C1 segment of cervical spinal cord (tissue), 14 donors: ENCODE data around the gene PELI1.
A peak's percentile ranks its signal among the peaks of the same experiment; 100 is the strongest.

Experiments
- DNase-seq, 14 donors: peaks; one replicate each; lab custom pipeline; 2025; lab: John Stamatoyannopoulos, UW

The PELI1 gene

GRCh38 chr2:64157792-64158191 lies 13.6 kb upstream of the PELI1 start:
- DNase-seq, result no peak

- DNase-seq, result no peak
Measured at GRCh38 chr2:64153811-64154210, 9.6 kb upstream of the PELI1 start.

DNA sequence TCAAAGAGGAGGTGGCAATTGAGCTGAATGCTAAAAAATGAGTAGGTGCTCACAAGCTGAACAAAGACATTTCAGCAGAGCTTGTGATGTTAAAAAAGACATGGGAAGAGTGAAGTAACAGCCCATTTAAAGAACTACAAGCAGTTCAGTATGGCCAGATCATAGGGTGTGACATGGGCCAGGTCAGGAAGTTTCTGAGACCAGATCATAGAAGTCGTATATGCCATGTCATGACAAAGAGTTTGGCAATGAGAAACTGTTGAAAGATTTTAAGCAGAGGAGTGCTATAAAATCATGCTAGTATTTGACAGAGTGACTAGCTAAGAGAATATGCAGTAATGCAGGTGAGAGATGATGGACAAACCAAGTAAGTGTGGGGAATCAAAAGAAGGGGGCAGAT lies 7.3 kb upstream of the PELI1 start:
- no peak for DNase-seq

DNA sequence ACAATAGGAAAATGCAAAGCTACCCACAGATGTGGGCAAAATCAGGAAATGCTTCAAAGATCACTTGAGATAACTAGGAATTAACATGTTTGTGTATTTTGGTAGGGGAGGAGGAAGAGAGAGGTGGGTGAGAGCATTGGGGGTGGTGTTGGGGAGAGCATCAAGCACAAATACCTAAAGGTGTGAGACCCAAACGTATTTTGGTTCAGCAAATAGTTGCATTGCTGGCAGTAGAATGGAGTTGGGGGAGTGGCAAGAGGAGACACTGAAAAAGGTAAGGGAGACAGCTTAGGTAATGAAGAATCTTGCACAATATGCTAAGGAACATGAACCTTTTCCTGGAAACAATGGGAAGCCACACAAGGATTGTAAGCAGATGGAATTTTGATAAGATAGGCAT lies 1.5 kb upstream of the PELI1 start:
- no peak for DNase-seq

GRCh38 chr2:64145119-64145518 lies 899 bp upstream of the PELI1 start:
- peak in 1 of 14 donors; percentile 7 for DNase-seq

DNA sequence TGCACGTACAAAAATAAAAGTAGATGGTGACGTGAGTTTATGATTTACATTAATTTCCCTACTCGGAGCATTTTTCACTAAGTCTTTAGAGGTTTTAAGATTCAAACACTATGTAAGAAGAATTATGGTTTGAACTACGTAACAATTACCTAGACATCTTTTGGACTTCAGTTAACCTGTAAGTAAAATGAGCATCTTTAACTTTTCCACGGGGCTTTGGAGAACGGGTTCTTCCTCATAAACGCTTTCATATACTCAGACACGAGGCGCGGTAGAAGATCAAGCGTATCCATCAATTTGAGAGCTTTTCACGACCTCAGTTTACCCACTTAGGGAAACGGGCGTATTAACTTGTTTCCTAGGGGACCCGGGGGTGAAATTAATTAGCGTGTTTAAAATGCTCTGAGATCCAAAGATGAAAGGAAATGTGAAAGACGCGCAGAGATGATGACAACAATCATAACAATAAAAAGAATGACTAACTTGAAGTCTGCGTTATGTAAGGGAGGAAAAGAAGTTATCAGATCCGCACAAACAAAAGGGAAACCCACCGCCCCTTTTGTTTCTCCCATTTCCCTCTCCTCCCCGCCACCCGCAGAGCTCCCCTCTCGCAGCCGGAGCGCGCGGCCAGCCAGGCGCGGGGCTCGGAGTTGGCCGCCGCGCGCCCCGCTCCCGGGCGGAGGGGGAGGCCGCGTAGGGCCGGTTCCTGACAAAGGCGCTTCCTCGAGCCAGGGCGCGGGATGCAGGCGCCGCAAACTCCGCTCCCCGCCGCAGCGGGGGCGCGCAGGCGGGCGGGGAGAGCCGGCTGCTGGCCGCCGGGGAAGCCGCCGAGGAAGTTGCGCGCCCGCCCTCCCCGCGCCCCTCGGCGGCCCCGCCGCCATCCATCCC lies 807 bp downstream of the PELI1 start:
- DNase-seq, result peak in 7 of 14 donors; percentile 44 to 85 (median 65)

DNA sequence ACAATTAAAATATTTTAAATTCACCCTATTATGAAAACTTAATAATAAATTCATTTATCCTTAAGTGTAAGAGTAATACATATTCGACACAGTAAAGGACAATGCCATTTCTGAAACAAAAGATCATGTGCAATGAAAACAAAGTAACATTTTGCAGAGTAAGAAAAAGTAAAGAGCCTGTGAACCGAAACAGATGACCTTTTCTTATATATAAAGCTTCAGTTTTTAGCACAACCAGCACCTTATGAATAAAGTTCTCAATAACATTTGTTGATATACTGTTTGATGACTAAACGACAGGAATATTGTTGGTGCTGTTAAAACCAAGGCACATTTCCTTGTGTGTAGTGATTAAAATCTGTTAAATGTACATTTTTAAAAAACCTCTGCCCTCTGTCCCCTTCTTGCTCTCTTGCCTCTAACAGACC lies 1.5 kb downstream of the PELI1 start:
- DNase-seq, result peak in 1 of 14 donors; percentile 39

- DNase-seq, result no peak
Measured at GRCh38 chr2:64141674-64142405, 2.4 kb downstream of the PELI1 start.

GRCh38 chr2:64140665-64141200 lies 3.5 kb downstream of the PELI1 start:
- DNase-seq, result no peak

DNA sequence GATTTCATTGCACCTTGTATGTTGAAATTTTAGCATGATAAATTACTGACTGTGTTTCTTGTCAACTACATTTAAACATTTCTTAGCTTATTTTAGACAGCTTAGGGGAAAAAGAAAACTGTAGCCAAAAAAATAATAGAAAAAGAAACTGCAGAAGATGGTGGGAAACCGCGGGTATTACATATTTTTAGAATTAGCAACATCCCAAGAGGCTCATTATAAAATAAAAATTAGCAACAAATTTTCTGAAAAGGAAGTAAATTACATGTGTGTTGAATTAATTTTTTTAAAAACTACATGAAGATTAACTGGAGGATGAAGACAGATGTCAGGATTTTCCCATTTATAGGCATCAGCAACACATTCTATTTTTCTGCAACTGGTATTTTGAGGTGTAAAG lies 4.3 kb downstream of the PELI1 start:
- no peak for DNase-seq

DNA sequence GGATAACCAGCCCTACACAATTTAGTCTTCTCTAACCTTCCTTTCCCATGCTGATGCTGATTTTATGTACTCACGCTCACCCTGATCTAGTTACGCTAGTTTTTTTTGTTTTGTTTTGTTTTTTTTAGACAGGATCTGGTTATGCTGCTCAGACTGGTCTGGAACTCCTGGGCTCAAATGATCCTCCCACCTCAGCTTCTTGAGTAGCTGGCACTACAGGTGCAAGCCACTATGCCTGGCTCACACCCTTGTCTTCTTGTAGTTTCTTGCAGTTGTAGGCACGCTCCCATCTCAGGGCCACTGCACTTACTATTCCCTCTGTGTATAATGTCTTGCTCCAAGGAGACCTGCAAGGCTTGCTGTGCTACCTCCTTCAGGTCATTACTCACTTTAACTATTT lies 6.2 kb downstream of the PELI1 start:
- DNase-seq, result no peak

- DNase-seq, result no peak
Measured at GRCh38 chr2:64137567-64137966, 6.7 kb downstream of the PELI1 start.

DNA sequence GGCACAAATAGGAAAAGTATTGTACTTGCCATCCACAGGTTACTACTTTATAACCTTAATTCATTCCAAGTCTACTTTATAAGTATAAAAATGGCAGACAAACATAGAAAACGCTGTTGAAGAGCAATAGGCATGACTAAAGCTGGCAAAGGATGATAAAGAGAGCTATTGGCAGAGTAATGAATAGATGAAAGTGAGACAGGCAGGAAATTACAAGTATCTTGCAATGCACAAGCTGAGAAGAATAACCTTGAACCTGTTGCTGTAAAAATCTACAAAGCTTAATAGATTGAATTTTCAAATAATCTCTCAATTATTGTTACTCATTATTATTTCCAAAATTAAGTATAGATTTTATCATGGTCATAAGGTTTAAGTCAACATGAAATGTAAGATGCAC lies 8.8 kb downstream of the PELI1 start:
- no peak for DNase-seq

DNA sequence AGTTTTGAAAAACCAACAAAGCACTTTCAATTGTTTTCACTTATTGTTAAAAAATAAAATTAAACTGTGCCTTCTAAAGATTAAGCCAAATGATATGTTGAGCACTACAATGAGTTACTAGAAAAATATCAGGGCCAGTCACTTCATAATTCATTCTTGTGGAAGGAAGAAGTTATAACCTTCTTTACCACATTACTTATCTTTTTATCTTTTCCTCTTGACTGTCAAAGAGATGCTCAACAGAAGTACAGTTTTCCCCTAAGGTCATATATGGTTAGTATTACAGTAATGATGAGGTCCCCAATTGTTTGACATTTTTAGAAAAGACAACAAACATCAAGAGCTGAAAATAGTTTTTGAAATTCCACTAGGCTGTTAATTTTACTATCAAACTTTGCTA lies 9.4 kb downstream of the PELI1 start:
- no peak for DNase-seq

- DNase-seq, result no peak
Measured at GRCh38 chr2:64133828-64134227, 10.4 kb downstream of the PELI1 start.

DNA sequence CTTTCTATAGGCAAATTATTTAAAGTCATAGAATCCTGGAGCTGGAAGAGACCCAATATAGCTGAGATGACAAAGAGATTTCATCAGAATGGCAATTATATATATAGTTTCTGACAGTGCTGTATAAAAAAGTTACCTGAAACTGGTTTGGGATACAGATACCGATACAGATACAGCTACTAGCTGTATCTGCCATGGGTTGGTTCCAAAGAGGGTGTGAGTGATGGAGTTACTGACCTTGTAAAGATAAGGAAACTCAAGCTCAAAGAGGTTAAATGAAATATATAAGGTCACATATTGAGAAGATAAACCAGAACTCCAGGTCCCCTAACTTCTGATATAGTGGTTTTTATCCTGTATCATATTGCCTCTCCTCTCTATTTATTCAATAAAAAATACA lies 10.9 kb downstream of the PELI1 start:
- DNase-seq, result no peak

- no peak for DNase-seq
Measured at GRCh38 chr2:64130333-64130732, 13.9 kb downstream of the PELI1 start.

DNA sequence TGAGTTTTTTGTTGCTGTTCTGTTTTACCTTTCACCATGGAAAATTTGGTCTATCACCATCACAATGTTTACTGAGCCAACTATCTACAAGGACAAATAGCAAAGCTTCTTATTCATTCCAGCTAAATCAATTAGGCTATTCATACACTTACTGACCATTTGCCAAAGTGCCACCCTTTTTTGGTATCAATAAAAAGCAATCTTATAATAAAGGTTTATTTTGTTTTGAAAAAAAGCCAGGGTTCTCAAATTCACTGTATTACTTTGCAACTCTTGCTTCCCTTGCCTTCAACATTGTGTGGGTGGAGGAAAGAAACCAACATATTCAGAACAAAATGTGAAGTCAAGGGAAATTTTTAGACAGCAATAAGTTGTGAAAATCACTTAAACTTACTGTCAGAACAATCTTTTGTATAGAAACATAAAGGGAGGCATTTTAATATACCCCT lies 15.3 kb downstream of the PELI1 start:
- no peak for DNase-seq

DNA sequence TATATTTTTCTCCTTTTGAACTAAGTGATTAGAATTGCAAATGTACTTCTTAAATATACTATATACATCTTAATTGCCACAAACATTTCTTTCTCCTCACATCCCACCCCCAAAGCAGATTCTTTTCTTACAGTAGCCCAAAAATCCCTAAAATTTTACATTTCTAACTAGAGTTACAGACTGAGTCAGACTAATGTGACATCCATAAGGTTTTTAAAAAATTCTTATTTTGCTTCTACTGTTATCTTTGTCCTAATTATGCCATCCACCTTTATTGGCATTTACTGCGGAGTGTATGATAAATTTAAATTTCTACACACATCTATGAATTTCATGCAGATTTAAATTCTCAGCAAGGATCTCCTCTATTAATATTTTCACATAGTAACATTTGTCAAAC lies 15.8 kb downstream of the PELI1 start:
- DNase-seq, result no peak

DNA sequence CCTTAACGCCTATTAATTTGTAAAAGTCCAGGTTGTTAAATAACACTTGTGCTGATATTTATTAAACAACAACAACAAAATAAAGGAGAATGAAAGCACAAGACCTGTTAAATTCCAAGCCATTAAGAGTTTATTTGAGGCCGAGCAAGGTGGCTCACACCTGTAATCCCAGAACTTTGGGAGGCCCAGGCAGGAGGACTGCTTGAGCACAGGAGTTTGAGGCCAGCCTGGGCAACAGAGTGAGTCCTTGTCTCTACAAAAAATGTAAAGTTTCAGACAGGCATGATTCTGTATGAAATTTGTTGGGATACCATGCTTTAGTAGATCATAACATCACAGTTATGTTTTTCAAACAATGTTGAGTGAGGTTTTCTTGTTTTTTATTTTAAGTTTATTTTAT lies 17.1 kb downstream of the PELI1 start:
- DNase-seq, result no peak

GRCh38 chr2:64126601-64127000 lies 17.6 kb downstream of the PELI1 start:
- no peak for DNase-seq

DNA sequence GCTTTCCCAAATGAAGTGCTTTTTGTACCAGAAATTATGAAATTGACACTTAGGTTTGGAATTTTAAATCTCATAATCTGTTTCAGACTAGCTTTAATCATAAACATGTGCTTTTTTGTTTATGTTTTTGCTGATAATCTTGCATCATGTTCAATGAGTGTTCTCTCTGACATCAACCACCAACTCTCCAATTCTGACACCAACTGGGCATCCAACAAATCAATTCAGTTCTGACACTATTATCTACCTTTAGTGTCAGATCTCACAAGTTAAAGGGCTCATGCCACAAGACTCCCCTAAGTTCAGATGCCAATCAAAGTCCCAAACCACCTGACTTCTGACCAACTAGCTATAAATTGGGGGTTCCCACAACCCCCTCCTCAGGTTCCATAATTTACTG lies 19.6 kb downstream of the PELI1 start:
- DNase-seq, result no peak

GRCh38 chr2:64124168-64124567 lies 20.1 kb downstream of the PELI1 start:
- DNase-seq, result no peak
